ENCODE data around the gene TSHZ1.

DNA sequence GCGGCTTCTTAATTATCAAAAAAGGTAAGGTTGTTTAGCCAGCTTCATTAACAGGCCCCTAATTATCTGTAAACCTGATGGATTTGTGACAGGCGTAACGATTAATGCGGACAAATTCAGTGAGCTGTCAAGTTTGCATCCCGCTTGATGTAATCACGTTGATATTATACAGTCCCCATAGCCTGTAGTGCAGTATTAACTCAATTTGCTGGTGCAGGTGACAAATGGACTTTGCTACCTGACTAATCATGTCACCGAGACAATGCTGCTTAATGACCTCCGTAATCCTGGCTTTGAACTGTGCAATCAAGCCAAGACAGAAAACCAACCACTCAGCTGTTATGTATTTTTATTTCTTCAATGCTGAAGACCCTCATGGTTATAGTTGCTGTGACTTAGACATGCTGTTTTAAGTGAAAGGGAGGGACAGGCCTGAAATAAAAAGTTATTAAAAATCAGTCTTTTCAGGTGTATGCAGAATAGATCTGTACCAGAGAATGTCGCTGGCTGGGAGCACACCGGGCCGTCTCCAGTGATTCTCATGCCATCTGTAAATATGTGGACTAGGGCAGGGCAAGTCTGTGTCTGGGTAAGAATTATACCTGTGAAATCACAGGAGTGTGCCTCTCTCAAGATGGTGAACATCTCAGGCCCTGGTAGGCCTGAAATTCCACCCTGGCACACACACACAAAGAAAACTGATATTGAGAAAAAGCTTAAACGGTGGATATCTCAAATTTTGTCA lies 4.3 kb downstream of the TSHZ1 start:
- TF ChIP-seq POLR2AphosphoS5 (IDR thresholded peaks at IDR 0.05; ENCODE audit: low read depth) (no peak), CTCF (conservative IDR thresholded peaks at IDR 0.05; ENCODE audit: low read depth in 2 of 2) (no peak), EZH2phosphoT487 (IDR thresholded peaks at IDR 0.05; ENCODE audit: unreplicated experiment) (no peak), EZH2 (IDR thresholded peaks at IDR 0.05; ENCODE audit: low read depth, unreplicated experiment) (no peak), STAT1 (IDR thresholded peaks at IDR 0.05; ENCODE audit: unreplicated experiment) (no peak)

Data from GM23338 (cell line).